ENCODE data around the gene TPD52L1. TPM values are rescaled to one million over a fixed set of nuclear protein-coding genes. Genes with fewer than 3 reads are reported as not detected.
"Not testable (repeated sequence)": the region's sequence is repeated elsewhere in the genome, so short reads cannot be mapped to it uniquely, and the experiment has no call there.

Gene TPD52L1
- total and polyA plus RNA-seq, 3 experiments from 2014 or later, result 0.18 TPM; not detected in 2

DNA sequence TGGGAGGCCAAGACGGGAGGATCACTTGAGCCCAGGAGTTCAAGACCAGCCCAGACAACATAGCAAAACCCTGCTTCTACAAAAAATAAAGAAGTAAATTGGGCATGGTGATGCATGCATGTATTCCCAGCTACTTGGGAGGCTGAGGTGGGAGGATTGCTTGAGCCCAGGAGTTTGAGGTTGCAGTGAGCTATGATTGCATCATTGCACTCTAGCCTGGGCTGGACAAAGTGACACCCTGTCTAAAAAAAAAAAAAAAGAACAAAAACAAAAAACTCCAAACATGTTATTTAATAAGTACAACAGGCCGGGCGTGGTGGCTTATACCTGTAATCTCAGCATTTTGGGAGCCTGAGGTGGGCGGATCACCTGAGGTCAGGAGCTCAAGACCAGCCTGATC is 9.8 kb downstream of the TPD52L1 start:
- H3K36me3 Mint-ChIP-seq; H3K4me3 Mint-ChIP-seq; CTCF ChIA-PET; H3K4me3 ChIP-seq (ENCODE audit: low read length); H3K9me3 ChIP-seq (ENCODE audit: low read length); H3K27ac ChIP-seq (ENCODE audit: low read depth, low read length); H3K9me3 Mint-ChIP-seq; H3K36me3 ChIP-seq (ENCODE audit: insufficient read depth, low read length); DNase-seq; H3K4me1 Mint-ChIP-seq; POLR2A ChIA-PET; H3K27ac Mint-ChIP-seq; H3K4me1 ChIP-seq (ENCODE audit: insufficient read depth, low read length); H3K27me3 ChIP-seq (ENCODE audit: insufficient read depth, low read length, poor library complexity, severe bottlenecking): not testable (repeated sequence)
- peaks cover 4 to 20% of the 10 kb centered on the region in 2 donors for H3K27me3 Mint-ChIP-seq

DNA sequence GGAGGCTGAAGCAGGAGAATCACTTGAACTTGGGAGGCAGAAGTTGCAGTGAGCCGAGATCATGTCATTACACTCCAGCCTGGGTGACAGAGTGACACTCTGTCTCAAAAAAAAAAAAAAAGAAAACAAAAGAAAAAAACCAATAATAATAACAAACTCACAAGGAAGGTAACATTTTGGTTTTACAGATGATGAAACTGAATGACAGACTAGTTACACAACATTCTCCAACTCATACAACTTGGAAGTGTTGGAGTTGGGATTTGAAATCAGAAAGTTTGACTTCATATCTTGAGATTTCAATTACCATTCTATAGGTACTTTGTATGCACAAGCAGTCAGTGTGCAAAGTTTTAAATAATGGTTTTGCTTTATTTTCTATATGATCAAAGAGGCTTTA is 10.2 kb downstream of the TPD52L1 start:
- H3K4me3 ChIP-seq (ENCODE audit: low read length), result no peak overlapping the region
- Mint-ChIP-seq H3K9me3 (no peaks in the 10 kb centered on the region), H3K4me1 (no peaks in the 10 kb centered on the region), H3K27ac (no peak overlapping the region), H3K4me3 (no peak overlapping the region), H3K27me3 (peaks cover 4 to 20% of the 10 kb centered on the region in 2 donors), H3K36me3 (no peaks in the 10 kb centered on the region)
- no peak for DNase-seq
- no peaks in the 10 kb centered on the region for H3K36me3 ChIP-seq (ENCODE audit: insufficient read depth, low read length)
- POLR2A ChIA-PET, result no interaction called here
- H3K27ac ChIP-seq (ENCODE audit: low read depth, low read length), result no peak overlapping the region
- H3K4me1 ChIP-seq (ENCODE audit: insufficient read depth, low read length), result no peaks in the 10 kb centered on the region
- CTCF ChIA-PET, result no interaction called here
- no peaks in the 10 kb centered on the region for H3K9me3 ChIP-seq (ENCODE audit: low read length)
- no peaks in the 10 kb centered on the region for H3K27me3 ChIP-seq (ENCODE audit: insufficient read depth, low read length, poor library complexity, severe bottlenecking)

DNA sequence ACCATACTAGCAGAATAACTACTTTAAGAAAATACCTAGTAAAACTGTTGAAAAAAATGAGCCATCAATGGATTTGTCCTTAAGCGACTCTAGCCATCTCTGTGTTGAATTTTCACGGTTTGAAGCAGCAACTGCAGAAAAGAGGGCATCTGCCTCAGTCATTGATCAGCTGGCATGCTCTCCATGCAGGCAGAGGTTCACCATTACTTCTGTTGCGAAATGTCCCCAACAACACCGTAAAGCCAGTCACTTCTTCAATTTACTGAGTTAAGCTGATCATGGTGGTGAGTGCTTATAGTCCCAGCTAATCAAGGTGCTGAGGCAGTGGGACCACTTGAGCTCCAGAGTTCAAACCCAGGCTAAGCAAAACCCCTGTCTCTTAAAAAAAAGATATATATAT is 11.1 kb downstream of the TPD52L1 start:
- no peak for DNase-seq
- H3K9me3 Mint-ChIP-seq, result no peaks in the 10 kb centered on the region
- Histone ChIP-seq H3K4me3 (ENCODE audit: low read length) (no peak overlapping the region), H3K4me1 (ENCODE audit: insufficient read depth, low read length) (no peaks in the 10 kb centered on the region), H3K27ac (ENCODE audit: low read depth, low read length) (no peak overlapping the region), H3K27me3 (ENCODE audit: insufficient read depth, low read length, poor library complexity, severe bottlenecking) (no peaks in the 10 kb centered on the region), H3K36me3 (ENCODE audit: insufficient read depth, low read length) (no peaks in the 10 kb centered on the region), H3K9me3 (ENCODE audit: low read length) (no peaks in the 10 kb centered on the region)
- H3K27me3 Mint-ChIP-seq, result peaks cover 4 to 23% of the 10 kb centered on the region in 2 donors
- H3K36me3 Mint-ChIP-seq, result no peaks in the 10 kb centered on the region
- no peak overlapping the region for H3K27ac Mint-ChIP-seq
- no peaks in the 10 kb centered on the region for H3K4me1 Mint-ChIP-seq
- ChIA-PET POLR2A (no interaction called here), CTCF (no interaction called here)
- H3K4me3 Mint-ChIP-seq, result no peak overlapping the region

DNA sequence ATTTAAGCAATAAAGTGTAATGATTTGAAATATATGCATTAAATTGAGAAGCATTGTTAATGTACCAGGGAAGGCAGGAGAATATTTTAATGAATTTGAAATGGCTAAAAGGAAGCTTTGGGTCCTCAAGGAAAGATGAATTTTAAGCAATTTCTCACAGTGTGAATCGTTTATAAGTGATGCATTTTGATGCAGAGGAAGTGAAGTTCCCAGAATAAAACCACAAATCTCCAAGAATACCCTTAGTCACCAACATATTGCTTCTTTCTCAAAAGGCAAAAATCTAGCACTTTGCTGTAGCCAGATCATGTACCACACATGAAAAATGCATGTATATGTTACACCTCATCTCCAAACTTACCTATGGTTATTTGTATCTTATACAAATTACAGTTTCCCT is 11.7 kb downstream of the TPD52L1 start:
- Mint-ChIP-seq H3K4me3 (no peak overlapping the region), H3K36me3 (no peaks in the 10 kb centered on the region), H3K27me3 (peaks cover 6 to 25% of the 10 kb centered on the region in 2 donors), H3K27ac (no peak overlapping the region), H3K4me1 (no peaks in the 10 kb centered on the region), H3K9me3 (no peaks in the 10 kb centered on the region)
- no peaks in the 10 kb centered on the region for H3K27me3 ChIP-seq (ENCODE audit: insufficient read depth, low read length, poor library complexity, severe bottlenecking)
- no peaks in the 10 kb centered on the region for H3K9me3 ChIP-seq (ENCODE audit: low read length)
- H3K27ac ChIP-seq (ENCODE audit: low read depth, low read length), result no peak overlapping the region
- H3K4me1 ChIP-seq (ENCODE audit: insufficient read depth, low read length), result no peaks in the 10 kb centered on the region
- no peak overlapping the region for H3K4me3 ChIP-seq (ENCODE audit: low read length)
- POLR2A ChIA-PET, result no interaction called here
- CTCF ChIA-PET, result no interaction called here
- DNase-seq, result no peak
- H3K36me3 ChIP-seq (ENCODE audit: insufficient read depth, low read length), result no peaks in the 10 kb centered on the region

DNA sequence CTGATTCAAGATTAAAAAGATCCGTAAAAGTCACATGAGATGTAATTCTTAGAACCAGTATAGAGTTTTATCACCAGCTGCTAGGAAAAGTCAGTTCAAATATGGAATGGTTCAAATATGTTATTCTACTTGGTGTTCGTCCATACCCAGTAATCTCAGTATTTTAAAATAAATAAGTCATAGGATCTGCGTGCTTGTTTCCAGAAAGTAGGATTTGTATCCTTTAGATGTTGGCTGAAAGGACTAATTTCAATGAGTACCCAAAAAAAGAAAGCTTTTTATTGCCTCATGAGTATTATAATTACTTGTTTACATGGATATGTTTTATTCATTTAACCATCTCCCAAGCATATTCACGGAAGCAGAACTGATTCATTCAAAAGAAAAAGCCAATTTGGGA is 12.2 kb downstream of the TPD52L1 start:
- ChIA-PET POLR2A (no interaction called here), CTCF (no interaction called here)
- no peak overlapping the region for H3K27ac ChIP-seq (ENCODE audit: low read depth, low read length)
- Mint-ChIP-seq H3K4me3 (no peak overlapping the region), H3K9me3 (no peaks in the 10 kb centered on the region), H3K36me3 (no peaks in the 10 kb centered on the region), H3K27me3 (peaks cover 8 to 27% of the 10 kb centered on the region in 2 donors), H3K4me1 (no peaks in the 10 kb centered on the region), H3K27ac (no peak overlapping the region)
- no peak overlapping the region for H3K4me3 ChIP-seq (ENCODE audit: low read length)
- DNase-seq, result no peak
- H3K9me3 ChIP-seq (ENCODE audit: low read length), result no peaks in the 10 kb centered on the region
- H3K4me1 ChIP-seq (ENCODE audit: insufficient read depth, low read length), result no peaks in the 10 kb centered on the region
- H3K36me3 ChIP-seq (ENCODE audit: insufficient read depth, low read length), result no peaks in the 10 kb centered on the region
- H3K27me3 ChIP-seq (ENCODE audit: insufficient read depth, low read length, poor library complexity, severe bottlenecking), result no peaks in the 10 kb centered on the region

DNA sequence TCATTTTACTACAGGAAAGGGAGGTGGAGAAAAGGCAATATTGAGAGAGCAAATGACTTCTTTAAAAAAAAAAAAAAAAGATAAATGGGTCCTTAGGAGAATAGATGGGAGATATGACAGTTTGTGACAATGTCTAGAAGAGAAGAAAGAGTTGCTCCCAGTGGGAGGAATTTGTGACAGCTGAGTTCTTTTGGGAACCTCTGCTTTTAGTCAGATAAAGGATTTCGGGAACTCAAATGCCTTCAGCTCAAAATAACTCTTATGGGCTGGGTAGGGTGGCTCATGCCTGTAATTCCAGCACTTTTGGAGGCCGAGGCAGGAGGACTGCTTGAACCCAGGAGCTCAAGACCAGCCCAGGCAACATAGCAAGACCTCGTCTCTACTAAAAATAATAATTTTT is 13.1 kb downstream of the TPD52L1 start:
- H3K27ac ChIP-seq (ENCODE audit: low read depth, low read length), result no peak overlapping the region
- no peak overlapping the region for H3K4me3 ChIP-seq (ENCODE audit: low read length)
- no peak for DNase-seq
- ChIA-PET CTCF (no interaction called here), POLR2A (no interaction called here)
- no peaks in the 10 kb centered on the region for H3K4me1 Mint-ChIP-seq
- no peaks in the 10 kb centered on the region for H3K36me3 ChIP-seq (ENCODE audit: insufficient read depth, low read length)
- H3K9me3 Mint-ChIP-seq, result peaks cover 0 to 3% (median 0%) of the 10 kb centered on the region in 5 donors
- H3K4me1 ChIP-seq (ENCODE audit: insufficient read depth, low read length), result no peaks in the 10 kb centered on the region
- H3K27me3 Mint-ChIP-seq, result peaks cover 8 to 28% of the 10 kb centered on the region in 2 donors
- H3K36me3 Mint-ChIP-seq, result no peaks in the 10 kb centered on the region
- no peaks in the 10 kb centered on the region for H3K27me3 ChIP-seq (ENCODE audit: insufficient read depth, low read length, poor library complexity, severe bottlenecking)
- H3K4me3 Mint-ChIP-seq, result no peak overlapping the region
- H3K27ac Mint-ChIP-seq, result peak overlapping the region in 1 of 8 donors; percentile 16
- no peaks in the 10 kb centered on the region for H3K9me3 ChIP-seq (ENCODE audit: low read length)

DNA sequence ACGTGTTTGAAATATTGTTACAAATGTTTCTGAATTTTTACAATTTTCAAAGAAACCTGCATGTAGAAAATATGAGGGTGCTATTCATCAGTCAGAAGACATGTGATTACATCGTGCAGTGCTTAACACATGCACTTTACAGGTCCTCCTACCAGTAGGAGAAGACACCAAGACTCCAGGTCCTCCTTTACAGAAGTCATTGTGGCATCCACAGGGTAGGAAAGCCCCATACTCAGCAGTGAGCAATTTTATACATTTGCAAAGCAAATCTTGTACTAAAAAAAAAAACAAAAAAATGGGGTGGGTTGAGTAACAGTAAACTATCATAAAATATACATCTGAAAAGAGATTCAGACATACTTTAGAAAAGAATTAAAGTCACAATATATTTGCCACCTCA is 14.0 kb downstream of the TPD52L1 start:
- H3K27me3 Mint-ChIP-seq, result peaks cover 11 to 28% of the 10 kb centered on the region in 2 donors
- POLR2A ChIA-PET, result no interaction called here

DNA sequence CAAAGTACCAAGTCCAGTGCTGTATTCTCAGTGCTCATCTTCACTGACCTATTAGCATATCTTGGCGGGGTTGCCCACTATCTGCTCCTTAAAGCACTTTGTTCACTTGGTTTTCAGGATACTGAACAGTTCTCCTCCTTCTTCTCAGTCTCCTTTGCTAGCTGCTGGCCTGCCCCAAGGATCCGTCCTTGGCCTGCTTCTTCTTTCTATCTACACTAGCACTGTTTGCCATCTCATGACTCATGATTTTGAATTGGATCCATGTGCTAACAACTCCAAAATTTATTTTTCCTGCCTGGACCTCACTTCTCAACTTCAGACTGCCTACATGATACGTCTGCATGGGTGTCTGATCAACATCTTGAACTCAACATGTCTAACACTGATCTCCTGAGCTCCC is 15.5 kb downstream of the TPD52L1 start:
- Histone ChIP-seq H3K27ac (ENCODE audit: low read depth, low read length) (no peak overlapping the region), H3K4me1 (ENCODE audit: insufficient read depth, low read length) (no peaks in the 10 kb centered on the region), H3K4me3 (ENCODE audit: low read length) (no peak overlapping the region), H3K9me3 (ENCODE audit: low read length) (no peaks in the 10 kb centered on the region), H3K27me3 (ENCODE audit: insufficient read depth, low read length, poor library complexity, severe bottlenecking) (no peaks in the 10 kb centered on the region), H3K36me3 (ENCODE audit: insufficient read depth, low read length) (no peaks in the 10 kb centered on the region)
- peaks cover 11 to 35% of the 10 kb centered on the region in 2 donors for H3K27me3 Mint-ChIP-seq
- no peaks in the 10 kb centered on the region for H3K36me3 Mint-ChIP-seq
- H3K4me3 Mint-ChIP-seq, result no peak overlapping the region
- H3K4me1 Mint-ChIP-seq, result no peaks in the 10 kb centered on the region
- H3K9me3 Mint-ChIP-seq, result peaks cover 0 to 4% (median 0%) of the 10 kb centered on the region in 5 donors
- H3K27ac Mint-ChIP-seq, result no peak overlapping the region
- POLR2A ChIA-PET, result no interaction called here
- no peak for DNase-seq
- CTCF ChIA-PET, result no interaction called here

More for the DNA sequence above, 14.0 kb downstream of the TPD52L1 start:
- Mint-ChIP-seq H3K27ac (no peak overlapping the region), H3K4me1 (no peaks in the 10 kb centered on the region), H3K36me3 (no peaks in the 10 kb centered on the region), H3K9me3 (peaks cover 0 to 4% (median 0%) of the 10 kb centered on the region in 5 donors), H3K4me3 (no peak overlapping the region)
- no peaks in the 10 kb centered on the region for H3K27me3 ChIP-seq (ENCODE audit: insufficient read depth, low read length, poor library complexity, severe bottlenecking)
- H3K36me3 ChIP-seq (ENCODE audit: insufficient read depth, low read length), result no peaks in the 10 kb centered on the region
- H3K9me3 ChIP-seq (ENCODE audit: low read length), result no peaks in the 10 kb centered on the region
- H3K4me3 ChIP-seq (ENCODE audit: low read length), result no peak overlapping the region
- DNase-seq, result no peak
- H3K4me1 ChIP-seq (ENCODE audit: insufficient read depth, low read length), result no peaks in the 10 kb centered on the region
- CTCF ChIA-PET, result no interaction called here
- no peak overlapping the region for H3K27ac ChIP-seq (ENCODE audit: low read depth, low read length)

DNA sequence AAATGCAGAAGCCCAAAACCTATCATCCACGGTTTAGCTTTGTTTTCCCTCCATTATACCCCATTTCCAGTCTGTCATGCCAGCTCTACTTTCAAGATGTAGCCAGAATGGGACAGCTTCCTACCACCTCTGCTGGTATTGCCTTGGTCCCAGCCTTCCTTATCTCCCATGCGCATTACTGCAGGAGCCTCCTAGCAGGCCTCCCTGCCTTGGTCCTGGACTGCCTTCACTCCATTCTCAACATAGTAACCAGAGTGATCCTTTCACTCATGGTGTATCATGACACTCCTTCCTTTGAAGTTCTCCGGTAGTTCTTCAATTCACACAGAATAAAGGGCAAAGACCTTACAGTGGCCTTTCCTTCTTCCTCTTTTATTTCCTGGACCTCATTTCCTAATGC is 15.9 kb downstream of the TPD52L1 start:
- H3K27me3 Mint-ChIP-seq, result peaks cover 11 to 35% of the 10 kb centered on the region in 2 donors
- no peaks in the 10 kb centered on the region for H3K36me3 Mint-ChIP-seq

More for the DNA sequence above, 15.9 kb downstream of the TPD52L1 start:
- Histone ChIP-seq H3K4me3 (ENCODE audit: low read length) (no peak overlapping the region), H3K27ac (ENCODE audit: low read depth, low read length) (no peak overlapping the region), H3K36me3 (ENCODE audit: insufficient read depth, low read length) (no peaks in the 10 kb centered on the region), H3K9me3 (ENCODE audit: low read length) (no peaks in the 10 kb centered on the region), H3K4me1 (ENCODE audit: insufficient read depth, low read length) (no peaks in the 10 kb centered on the region), H3K27me3 (ENCODE audit: insufficient read depth, low read length, poor library complexity, severe bottlenecking) (no peaks in the 10 kb centered on the region)
- Mint-ChIP-seq H3K4me1 (no peaks in the 10 kb centered on the region), H3K9me3 (peaks cover 0 to 4% (median 0%) of the 10 kb centered on the region in 5 donors), H3K27ac (no peak overlapping the region), H3K4me3 (no peak overlapping the region)
- ChIA-PET POLR2A (no interaction called here), CTCF (no interaction called here)
- DNase-seq, result no peak
